HG03378 (cell line): ENCODE measurements around the gene TCFL5.

Experiments used
- ATAC-seq: cut with Tn5 transposase; IDR thresholded peaks from one replicate; pipeline ENCODE4 v1.9.1; 2021; ENCODE audit warnings: mild to moderate bottlenecking, moderate library complexity; ENCODE audit not compliant: unreplicated experiment

The TCFL5 gene

DNA sequence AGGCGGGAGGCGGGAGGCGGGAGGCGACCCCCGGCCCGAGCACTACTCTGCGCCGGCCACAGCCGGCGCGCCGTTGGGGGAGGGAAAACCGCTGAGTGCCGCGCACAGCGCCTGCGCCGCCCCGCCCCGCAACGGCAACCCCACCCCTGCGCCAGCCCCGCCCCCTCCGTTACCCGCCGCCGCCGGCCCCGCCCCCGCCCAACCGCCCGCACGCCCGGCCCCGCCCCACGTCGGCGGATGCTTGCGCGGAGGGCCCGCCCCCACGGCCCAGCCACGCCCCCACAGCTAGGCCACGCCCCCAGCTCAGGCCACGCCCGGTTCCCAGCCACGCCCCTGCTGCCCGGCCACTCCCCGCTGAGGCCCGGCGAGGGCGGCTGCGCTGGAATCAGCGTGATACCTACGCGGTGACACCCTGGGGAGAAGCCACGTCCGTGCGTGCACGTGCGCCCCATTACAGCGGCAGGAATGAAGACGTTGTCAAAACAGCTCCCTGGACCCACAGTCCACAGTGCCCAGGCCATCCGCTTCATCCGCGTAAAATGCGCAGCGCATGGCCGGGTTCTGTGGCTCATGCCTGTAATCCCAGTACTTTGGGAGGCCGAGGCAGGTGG is at the start of gene TCFL5:
TSS of gene TCFL5 (minus strand) at position 97 of the 611 bp plus-strand sequence. CDS start 152 bp downstream, outside the sequence.
- no peak for ATAC-seq

DNA sequence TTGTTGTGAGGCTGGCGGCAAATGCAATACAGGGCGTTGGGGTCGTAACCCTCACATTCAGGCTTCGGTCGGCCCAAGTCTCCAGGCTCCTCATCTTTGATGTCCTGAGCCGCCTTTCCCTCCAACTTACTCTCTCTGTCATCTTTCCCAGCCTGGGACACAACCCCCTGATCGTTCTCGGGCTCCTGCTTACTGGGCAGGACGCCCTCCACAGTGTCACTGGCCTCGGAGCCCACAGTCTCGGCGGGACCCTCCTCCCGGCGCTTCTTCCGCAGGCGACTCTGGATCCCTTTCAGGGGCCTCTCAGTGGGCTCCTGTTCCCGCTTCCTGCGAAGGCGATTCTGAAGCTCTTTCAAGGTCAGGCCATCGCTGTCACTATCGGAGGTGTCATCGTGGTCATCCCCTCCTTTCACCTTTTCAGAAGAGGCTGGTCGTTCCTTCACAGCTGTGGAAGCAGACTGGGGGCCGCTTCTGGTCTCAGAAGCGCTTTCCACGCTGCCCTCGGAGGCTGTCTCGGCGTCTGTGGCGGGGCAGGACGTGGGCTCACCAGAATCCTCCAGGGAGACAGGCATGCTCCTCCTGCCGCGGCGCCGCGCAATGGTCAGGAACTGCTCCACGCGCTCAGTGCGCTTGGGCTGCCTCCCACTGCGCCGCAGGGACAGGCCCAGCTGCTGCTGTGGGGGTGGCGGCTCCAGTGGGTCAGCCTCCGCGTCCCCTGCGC is 49.3 kb upstream of the TCFL5 start:
- no peak for ATAC-seq

DNA sequence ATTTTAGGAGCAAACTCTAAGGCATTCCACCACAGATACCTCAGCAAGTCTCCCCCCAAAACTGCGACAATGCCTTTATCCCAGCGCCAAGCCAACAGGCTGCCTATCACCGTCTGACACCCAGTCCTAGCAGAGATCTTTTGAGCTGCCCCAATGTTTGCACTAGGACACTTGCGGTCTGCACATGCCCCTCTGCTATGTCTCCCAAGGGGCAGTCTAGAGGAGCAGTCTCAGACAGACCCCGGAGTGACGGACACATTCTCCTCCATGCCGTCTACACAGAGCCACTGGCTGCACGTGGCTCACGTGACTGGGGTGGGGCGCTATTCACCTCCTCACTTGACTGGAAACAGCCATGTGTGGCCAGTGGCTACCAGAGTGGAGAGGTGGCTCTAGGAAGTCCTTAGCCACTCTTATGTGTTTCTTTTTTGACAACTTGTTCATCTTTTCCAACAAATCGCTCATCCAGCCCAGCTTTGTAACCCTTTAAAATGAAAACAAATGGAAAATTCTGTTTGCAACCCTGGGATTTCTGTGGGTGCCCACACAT is 48.7 kb upstream of the TCFL5 start:
- ATAC-seq, result no peak

DNA sequence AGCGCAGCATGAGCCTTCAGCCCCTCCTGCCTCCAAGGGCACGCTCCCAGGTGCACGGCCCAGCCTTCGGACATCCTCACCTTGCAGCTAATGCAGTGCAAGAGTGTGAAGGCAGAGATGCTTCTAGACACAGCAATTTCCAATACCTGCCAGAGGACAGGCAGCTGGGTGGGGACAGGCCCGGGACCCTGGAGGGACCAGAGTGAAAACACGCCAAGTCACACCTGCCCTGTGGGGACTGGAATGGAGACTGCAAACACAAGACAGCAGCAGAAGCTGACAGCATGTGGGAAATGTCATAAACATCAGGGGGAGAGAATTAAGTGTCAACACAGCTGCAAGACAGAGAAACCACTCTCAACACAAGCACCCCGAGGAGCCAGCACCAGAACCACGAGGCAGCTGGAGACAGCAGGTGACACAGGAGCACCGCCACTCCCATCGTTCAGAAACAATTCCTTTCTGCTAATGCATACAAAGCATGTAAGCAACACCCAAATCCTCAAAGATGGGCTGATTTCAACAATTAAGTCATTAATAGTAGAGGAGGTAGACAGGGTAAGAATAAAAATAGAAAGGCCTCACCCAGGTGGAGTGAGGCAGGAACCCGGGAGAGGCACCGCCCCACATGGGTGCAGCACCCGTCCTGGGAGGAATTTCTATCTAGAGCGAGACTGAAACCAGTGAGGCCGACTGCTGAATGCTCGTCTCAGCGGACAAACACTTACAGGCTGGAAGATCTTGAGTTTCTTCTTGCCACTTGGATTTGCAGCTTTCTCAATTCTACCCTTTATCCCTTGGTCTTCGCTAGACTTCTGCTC is 47.6 kb upstream of the TCFL5 start:
- ATAC-seq, result no peak

DNA sequence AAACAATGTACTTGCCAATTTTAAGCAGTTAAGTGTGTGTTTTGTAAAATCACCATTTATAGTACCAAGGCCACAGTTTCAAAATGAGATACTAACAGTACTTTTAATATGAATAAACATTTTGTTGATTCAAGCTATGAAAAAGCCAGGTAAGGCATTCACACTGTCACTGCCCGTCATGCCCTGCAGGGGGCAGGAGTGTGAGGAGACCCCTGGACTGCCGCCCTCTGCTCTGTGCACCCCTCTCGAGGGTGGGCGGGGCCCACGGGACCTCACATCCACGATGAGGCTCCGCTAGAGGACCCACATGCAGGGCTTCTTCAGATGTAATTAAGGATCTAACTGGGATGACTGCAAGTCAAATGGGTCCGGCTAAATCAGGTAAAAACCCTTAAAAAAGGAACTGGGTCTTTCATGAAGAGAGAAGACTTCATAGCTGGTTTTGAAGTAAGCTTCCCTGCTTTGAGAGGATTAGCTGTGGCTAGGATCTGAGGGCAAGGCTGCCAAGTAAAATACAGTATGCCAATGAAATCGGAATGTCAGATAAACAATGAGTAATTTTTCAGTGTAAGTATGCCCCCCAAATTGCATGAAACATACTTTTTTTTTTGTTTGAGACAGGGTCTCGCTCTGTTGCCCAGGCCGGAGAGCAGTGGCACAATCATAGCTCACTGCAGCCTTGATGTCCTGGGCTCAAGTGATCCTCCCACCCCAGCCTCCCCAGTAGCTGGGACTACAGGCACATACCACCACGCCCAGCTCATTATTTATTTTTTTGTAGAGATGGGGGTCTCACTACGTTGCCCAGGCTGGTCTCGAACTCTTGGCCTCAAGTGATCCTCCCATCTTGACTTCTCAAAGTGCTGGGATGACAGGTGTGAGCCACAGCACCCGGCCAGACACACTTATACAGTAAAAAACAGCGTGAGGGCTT is 46.0 kb upstream of the TCFL5 start:
- no peak for ATAC-seq

DNA sequence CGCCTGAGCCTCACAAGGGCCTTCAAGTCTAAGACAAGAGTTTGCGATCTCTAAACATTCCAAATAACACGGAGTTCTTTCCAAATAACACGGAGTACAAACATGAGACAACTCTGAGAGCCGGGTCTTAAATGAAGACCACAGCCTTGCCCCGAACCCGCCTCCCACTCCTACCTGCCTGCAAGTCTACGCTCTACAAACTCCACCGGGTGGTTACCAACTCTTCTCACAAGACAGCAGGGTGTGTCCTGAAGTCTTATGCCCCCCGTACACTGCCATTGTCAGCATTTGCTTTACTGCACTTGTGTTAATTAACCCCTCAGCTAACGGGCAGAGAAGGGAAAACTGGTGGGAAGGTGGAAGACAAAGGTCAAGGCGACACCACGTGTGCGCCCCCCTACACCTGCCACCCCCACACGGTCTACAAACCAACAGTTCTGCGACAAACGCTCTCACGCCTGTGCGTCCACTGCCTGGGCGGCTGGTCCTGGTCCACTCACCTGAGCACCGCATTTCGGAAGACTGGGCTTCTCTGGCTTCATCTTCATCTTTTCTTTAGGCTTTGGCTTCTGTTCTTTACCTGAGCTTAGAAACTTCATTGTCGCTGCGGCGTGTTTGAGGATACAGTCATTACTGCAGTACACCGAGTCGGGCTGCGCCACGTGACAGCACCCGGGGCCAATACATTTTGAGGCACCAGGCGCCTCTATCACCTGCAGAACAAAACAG is 45.2 kb upstream of the TCFL5 start:
- no peak for ATAC-seq

DNA sequence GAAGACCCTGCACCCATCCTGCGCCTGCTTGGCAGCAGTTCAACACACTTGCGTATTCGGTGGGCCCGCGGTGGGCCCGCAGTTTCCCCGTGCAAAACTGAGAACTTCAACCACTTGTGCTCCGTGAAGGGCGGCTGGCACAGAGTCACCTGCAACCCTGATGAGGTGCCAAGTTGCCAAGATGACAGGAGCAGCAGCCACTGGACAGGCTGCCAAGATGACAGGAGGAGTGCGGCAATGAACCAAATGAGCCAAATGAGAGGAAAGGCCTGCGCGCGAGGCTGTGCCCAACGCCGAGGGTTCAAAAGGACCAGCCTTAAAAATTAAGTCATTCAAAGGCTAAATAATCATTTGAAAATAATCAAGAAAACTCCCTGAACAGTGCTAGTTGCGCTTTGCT is 44.6 kb upstream of the TCFL5 start:
- ATAC-seq, result no peak

DNA sequence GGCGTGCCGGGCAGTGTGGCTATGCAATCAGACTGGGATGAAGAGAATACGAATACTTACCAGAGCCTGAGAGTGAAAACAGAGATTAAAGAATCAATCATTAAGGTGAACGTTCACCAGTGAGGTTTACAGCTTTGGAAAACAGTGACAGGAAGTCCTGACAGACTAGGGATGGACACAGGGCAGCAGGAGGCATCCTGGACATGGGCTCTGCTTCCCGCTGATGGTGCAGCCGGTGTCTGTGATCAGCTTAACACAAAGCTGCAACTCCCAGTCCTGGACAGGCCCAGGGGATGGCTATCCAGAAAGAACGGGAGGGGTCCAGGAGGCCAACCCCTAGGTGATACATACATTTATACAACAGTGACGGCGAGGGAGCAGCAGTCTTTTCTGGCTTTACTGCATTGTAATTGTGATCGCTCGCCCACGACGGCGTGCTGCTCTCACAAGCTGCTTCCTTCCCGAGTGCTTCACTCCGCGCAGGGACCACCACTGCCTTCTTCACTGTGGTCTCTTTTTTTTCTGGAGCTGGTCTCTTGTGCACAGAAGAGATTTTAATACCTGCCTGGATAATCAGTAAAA is 44.0 kb upstream of the TCFL5 start:
- no peak for ATAC-seq

DNA sequence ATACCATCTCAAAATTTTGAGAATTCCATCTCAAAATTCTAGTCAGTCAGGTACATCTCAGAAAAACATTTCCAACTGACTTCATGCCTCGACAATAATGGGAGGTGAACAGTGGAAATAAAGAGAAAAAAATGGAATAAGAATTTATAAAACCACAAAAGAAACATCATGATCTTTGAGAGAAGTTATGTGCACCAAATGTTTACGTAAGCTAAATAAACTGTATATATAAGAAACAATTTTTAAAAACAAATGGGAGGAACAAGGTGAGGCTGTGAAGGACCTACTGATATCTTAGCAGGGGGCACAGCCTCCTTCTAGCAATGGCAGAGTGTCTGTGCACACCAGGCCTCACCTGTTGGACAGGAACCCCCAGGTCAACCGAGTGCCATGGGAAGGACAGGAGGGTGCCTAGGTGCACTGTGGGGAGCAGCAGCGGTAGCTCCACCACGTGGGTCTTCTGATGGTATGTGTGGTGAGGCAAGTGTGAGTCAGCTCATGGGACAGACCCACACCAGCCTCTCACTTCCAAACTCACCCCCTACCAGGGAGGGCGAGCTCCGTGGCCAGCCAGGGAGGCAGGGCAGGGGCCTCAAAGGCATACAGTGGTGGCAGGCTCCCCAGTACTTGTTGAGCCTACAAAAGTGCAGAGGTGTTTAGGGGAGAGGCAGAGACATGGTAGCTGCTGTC is 41.4 kb upstream of the TCFL5 start:
- ATAC-seq, result no peak

DNA sequence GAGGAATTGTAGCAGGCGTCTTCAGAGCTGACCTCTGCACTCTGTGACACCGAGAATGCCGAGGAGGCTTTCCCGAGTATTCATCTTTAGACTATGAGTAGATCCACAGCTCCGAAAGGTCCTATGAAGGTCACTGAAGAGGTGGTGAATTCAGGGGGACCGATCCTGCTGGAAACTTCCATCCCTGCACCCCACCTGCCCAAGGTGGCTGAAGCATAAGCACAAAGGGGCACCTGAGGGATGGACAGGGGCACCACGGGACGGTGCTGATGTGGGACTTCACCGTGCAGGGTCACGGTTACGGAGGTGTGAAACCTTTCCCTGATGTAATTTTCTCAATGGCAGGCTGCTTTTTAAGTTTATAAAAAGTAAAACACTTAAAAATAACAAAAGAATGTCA is 40.3 kb upstream of the TCFL5 start:
- ATAC-seq, result no peak

DNA sequence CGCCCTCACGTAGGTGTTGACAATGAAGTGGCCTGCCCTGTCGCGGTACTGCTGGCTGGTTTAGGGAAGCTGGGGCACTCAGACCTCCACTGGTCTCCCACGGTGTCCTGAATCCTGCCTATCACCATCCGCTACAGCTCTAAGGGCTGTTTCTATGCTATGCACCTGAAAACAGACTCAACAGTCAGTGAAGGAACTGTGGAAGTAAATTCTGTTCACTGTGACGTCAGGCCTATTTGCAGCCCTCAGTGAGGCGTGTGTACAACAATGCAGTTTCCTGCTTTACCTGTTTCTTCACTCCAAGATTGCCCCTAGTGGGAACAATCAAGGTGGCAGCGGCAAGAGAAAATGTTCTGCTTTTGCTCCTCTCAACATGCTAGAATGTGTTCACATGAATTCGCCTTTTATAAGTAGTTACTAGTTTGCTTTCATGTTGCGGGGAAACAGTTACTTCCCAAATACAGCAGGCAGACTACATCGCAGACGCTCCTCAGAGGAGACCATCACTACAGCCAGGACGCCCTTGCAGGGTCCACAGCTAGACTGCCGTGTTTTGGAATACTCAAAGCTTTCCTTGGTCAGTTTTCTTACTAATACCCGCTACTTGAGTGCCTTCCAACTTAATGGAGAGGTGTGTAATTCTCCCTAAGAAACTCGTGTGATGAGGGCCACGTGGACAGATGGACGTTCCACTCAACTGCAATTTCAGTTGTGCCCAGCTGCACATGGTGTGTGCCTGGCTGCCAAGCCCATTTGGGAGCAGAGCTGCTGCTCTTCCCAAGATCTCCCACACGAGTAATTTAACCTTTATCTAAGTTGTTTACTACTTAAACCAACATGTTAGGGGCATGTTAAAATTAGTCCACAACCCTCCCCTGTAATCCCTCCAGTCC is 39.3 kb upstream of the TCFL5 start:
- ATAC-seq, result no peak

DNA sequence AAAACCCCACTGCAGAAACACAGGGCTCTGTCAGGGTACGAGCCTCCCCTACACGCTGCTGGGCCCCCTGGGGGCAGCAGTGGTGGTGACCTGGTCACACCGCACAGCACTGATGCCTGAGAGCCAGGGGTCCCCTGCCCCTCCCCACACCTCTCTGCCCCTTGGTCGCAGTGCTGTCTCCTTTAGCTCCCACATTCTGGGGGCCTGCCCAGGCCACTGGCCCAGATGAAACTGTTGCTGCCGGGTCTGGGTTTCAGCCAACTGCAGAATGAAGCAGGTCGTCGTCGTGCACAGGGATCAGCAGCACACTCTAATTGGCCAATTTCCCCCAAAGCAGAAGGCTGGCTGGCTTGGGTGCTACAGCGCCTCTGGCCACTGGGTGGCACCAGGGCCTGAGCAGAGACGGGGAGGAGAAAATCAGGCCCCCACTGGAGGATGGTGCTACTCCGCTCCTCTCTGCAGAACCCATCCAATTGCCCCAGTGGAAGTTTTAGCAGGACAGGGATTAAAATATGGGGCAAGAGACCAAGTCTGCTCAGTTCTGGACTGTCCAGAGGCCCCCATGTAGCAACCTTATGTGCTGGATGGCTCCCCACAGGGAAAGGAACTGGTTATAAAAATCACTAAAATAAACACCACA is 38.5 kb upstream of the TCFL5 start:
- ATAC-seq, result no peak

DNA sequence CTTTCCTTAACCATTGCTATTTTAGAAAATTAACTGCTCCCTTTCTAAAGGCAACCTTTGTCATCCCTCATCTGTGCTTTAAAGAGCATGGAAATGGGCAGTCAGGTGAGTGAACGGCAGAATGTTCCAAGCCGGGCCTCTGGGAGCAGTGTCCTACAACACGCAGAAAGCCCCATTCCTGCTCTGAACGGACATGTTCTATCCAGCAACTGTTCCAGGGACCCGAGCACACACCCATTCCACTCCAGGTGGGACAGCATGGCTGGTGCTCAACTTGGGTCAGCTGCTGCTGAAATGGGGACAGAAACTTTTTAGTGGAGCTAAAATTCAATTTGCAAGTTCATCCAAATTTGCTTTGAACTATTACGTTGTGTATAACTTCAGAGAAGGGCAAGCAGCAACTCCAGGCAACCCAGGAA is 38.0 kb upstream of the TCFL5 start:
- no peak for ATAC-seq

DNA sequence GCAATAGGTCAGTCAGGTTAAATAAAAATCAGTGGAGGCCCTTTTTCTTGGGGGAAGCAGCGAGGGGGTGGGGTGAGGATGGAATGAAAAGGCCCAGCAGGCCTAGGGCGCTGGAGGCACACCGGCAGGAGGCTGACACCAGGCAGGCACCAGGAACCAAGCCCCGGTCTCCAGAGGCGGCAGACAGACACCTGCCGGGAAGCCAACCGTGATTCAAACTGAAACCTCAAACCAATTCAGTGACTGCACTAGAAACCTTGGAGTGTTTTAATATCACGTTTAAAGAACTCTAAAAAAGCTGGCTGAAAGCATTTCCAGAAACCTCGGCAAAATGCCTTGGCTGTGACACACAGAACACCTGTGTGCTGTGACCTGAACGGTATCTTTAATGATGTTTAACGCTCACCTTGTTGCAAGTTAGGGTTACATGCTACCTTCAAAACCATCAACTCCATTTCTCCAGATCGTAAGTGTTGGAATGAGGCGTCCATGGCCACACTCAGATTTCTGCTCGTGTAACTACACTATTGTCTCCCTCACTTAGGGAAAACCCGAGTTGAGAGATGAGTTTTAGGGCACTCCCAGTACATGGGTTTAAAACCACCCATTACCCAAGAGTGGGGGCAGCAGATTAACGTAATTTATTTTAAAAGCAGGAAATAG is 37.5 kb upstream of the TCFL5 start:
- ATAC-seq, result no peak

DNA sequence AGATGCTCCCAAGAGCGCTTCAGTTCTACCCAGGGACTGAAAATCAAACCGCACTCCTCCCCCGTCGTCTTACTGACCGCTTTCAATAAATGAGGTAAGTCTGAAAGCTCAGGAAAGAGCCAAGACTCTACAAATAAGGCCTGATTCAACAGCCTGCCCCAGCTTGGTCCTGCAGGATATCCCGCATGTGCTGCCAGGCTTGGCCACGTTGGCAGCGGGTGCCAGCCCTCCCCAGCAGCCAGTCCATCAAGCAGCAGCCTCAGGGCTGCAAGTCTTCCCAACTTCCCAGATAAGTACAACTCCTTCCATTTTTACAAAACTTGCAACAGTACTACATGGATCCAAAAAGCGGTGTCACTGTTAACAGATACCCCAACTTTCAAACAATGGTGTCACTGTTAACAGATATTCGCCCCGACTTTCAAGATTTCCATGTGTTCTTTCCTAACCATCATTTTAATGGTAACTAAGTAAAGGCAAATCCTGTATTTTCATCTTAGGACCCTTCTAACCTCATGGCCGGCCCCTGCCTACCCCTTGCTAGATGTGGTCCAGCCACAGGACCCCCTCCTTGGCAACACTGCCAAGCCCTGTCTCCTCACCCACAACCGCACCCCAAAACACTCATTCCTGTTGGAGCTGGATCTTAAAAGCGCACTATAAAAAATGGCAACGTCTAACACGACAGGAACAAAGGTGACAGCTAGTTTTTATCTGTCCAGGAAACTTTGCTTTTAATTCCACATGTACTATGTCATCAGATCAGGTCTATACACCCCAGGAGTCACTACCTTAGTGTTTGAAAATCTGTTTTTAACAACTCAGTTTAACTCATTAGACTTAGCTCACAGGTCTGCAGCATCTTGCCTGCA is 36.7 kb upstream of the TCFL5 start:
- ATAC-seq, result no peak

DNA sequence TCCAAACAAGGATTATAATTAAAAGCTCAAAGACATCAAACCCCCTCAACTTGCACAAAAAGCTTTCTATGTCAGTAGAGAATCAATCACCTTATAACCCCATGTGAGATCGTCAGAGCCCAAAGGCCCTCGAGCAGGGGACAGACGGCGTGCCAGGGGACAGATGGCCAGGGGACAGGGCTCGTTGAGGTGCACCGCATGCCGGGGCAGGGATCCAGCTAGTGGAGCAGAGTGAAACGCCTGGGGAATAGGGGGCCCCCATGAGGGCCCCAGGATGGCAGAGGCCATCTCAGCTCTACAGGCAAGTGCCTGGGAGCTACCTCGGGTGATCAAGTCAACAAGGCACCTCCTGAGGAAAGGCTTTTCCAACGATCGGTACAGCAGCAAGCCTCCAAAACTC is 36.0 kb upstream of the TCFL5 start:
- ATAC-seq, result no peak
